ENCODE results near the gene SH3RF2. TPM values are rescaled to one million over a fixed set of nuclear protein-coding genes. Genes with fewer than 3 reads are reported as not detected.

The SH3RF2 gene
- total and polyA plus RNA-seq, 4 donors: 1.0 to 10.5 (median 4.9) TPM

GRCh38 chr5:146034127-146034526 is 97.7 kb downstream of the SH3RF2 start:
- no peaks in the 10 kb centered on the region for H3K9me3 ChIP-seq (ENCODE audit: control insufficient read depth in 4 of 4, low read length in 3 of 4)

GRCh38 chr5:146034605-146035004 is 98.2 kb downstream of the SH3RF2 start:
- 82% methylated on average over 4 of the region's 4 CpGs for WGBS
- Histone ChIP-seq H3K36me3 (ENCODE audit: control insufficient read depth in 4 of 4, insufficient read depth in 3 of 4, low read depth in 1 of 4, low read length in 3 of 4) (no peaks in the 10 kb centered on the region), H3K27ac (ENCODE audit: low read depth in 1 of 2, low read length in 2 of 2) (no peak overlapping the region), H3K9ac (ENCODE audit: low read depth in 1 of 2, low read length in 2 of 2) (no peak overlapping the region), H3K9me3 (ENCODE audit: control insufficient read depth in 4 of 4, low read length in 3 of 4) (no peaks in the 10 kb centered on the region), H3K4me1 (ENCODE audit: control insufficient read depth in 4 of 4, insufficient read depth in 4 of 4, low read length in 3 of 4) (peaks cover 0 to 3% (median 0%) of the 10 kb centered on the region in 4 donors), H3K4me3 (ENCODE audit: low read depth in 1 of 3, low read length in 3 of 3) (no peak overlapping the region), H3K27me3 (ENCODE audit: control insufficient read depth in 4 of 4, insufficient read depth in 4 of 4, low read length in 3 of 4) (no peaks in the 10 kb centered on the region)
- TF ChIP-seq HNF4A (conservative IDR thresholded peaks at IDR 0.05): no peak
- no peak for TF ChIP-seq HNF4G (IDR thresholded peaks at IDR 0.05)
- TF ChIP-seq SP1 (IDR thresholded peaks at IDR 0.05): no peak
- DNase-seq (ENCODE audit: low spot score): no peak

More at GRCh38 chr5:146034127-146034526, 97.7 kb downstream of the SH3RF2 start:
- TF ChIP-seq MAX (IDR thresholded peaks at IDR 0.05): no peak
- no peak for TF ChIP-seq SP1 (IDR thresholded peaks at IDR 0.05)
- TF ChIP-seq JUND (IDR thresholded peaks at IDR 0.05): no peak
- TF ChIP-seq ZBTB33 (IDR thresholded peaks at IDR 0.05): no peak
- no peak for TF ChIP-seq HNF4G (IDR thresholded peaks at IDR 0.05)
- TF ChIP-seq RAD21 (IDR thresholded peaks at IDR 0.05): no peak
- no peak for TF ChIP-seq HNF4A (conservative IDR thresholded peaks at IDR 0.05)
- Histone ChIP-seq H3K4me1 (ENCODE audit: control insufficient read depth in 4 of 4, insufficient read depth in 4 of 4, low read length in 3 of 4) (no peaks in the 10 kb centered on the region), H3K4me3 (ENCODE audit: low read depth in 1 of 3, low read length in 3 of 3) (no peak overlapping the region), H3K36me3 (ENCODE audit: control insufficient read depth in 4 of 4, insufficient read depth in 3 of 4, low read depth in 1 of 4, low read length in 3 of 4) (no peaks in the 10 kb centered on the region), H3K27ac (ENCODE audit: low read depth in 1 of 2, low read length in 2 of 2) (no peak overlapping the region), H3K27me3 (ENCODE audit: control insufficient read depth in 4 of 4, insufficient read depth in 4 of 4, low read length in 3 of 4) (no peaks in the 10 kb centered on the region), H3K9ac (ENCODE audit: low read depth in 1 of 2, low read length in 2 of 2) (no peak overlapping the region)
- WGBS: 90% methylated on average over 2 of the region's 2 CpGs
- no peak for DNase-seq (ENCODE audit: low spot score)

GRCh38 chr5:146039420-146039819 is 103.0 kb downstream of the SH3RF2 start:
- DNase-seq (ENCODE audit: low spot score): no peak
- 55% methylated on average over 3 of the region's 3 CpGs for WGBS
- Histone ChIP-seq H3K27ac (ENCODE audit: low read depth in 1 of 2, low read length in 2 of 2) (no peak overlapping the region), H3K27me3 (ENCODE audit: control insufficient read depth in 4 of 4, insufficient read depth in 4 of 4, low read length in 3 of 4) (no peaks in the 10 kb centered on the region), H3K9me3 (ENCODE audit: control insufficient read depth in 4 of 4, low read length in 3 of 4) (no peaks in the 10 kb centered on the region), H3K36me3 (ENCODE audit: control insufficient read depth in 4 of 4, insufficient read depth in 3 of 4, low read depth in 1 of 4, low read length in 3 of 4) (no peaks in the 10 kb centered on the region), H3K4me3 (ENCODE audit: low read depth in 1 of 3, low read length in 3 of 3) (no peak overlapping the region), H3K9ac (ENCODE audit: low read depth in 1 of 2, low read length in 2 of 2) (no peak overlapping the region), H3K4me1 (ENCODE audit: control insufficient read depth in 4 of 4, insufficient read depth in 4 of 4, low read length in 3 of 4) (peaks cover 0 to 7% (median 3%) of the 10 kb centered on the region in 4 donors)
- TF ChIP-seq REST (IDR thresholded peaks at IDR 0.05) (no peak), MAX (IDR thresholded peaks at IDR 0.05) (peak; percentile 53), CTCF (IDR thresholded peaks at IDR 0.05; ENCODE audit: low read depth, low read length, missing input control) (no peak), RXRA (IDR thresholded peaks at IDR 0.05) (peak; percentile 20 to 55), HNF4A (conservative IDR thresholded peaks at IDR 0.05) (peak; percentile 32 to 58), EGR1 (IDR thresholded peaks at IDR 0.05; ENCODE audit: low read depth in 2 of 2) (no peak), SP1 (IDR thresholded peaks at IDR 0.05) (peak; percentile 13)

Measured in liver (tissue), 9 donors.